ENCODE measurements around the gene TFDP2.

TFDP2 gene

DNA sequence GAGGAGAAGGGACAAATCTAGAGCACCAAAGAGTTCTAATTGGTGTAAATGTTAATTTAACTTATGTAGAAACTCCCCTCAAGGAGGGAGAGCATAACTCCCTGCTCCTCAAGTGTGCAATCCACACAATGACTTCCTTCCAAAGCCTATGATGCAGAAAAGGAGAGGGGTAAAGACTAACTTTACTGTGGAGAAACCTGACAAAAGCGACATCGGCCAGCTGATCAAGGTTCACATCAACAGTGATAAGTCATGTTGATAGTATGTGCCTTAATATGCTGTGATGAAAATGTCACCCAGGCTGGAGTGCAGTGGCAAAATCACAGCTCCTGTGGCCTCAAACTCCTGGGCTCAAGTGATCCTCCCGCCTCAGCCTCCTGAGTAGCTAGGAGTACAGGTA is 76.5 kb downstream of the TFDP2 start:
- DNase-seq (ENCODE audit: low read depth): no peak

DNA sequence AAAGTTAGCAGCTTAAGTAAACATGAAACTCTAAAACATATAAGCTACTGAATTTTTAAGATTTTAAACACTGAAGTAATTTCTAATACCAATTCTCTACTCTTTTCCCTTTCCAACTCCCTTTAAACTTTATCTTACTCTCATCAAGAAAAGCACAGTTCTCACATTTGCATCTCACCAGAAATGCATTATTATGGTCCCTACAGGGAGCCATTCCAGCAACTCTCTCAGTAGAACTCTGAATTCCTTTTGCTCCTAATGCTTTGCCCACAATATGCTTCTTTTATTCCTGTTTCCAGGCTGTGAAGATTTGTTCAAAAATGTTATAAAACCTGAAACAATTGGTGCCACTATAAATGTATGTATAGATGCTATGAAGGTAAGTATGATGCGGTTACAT is 83.4 kb downstream of the TFDP2 start:
- DNase-seq (ENCODE audit: low read depth): no peak

DNA sequence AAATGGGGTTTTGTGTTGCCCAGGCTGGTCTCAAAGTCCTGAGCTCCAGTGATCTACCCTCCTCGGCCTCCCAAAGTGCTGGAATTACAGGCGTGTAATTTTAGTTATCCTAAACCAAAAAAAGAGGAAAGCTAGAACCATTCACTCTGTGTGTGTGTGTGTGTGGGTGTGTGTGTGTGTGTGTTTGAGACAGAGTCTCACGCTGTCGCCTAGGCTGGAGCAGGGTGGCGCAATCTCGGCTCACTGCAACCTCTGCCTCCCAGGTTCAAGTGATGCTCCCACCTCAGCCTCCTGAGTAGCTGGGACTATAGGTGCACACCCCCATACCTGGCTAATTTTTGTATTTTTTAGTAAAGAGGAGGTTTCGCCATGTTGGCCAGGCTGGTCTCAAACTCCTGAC is 84.0 kb downstream of the TFDP2 start:
- DNase-seq (ENCODE audit: low read depth): no peak

DNA sequence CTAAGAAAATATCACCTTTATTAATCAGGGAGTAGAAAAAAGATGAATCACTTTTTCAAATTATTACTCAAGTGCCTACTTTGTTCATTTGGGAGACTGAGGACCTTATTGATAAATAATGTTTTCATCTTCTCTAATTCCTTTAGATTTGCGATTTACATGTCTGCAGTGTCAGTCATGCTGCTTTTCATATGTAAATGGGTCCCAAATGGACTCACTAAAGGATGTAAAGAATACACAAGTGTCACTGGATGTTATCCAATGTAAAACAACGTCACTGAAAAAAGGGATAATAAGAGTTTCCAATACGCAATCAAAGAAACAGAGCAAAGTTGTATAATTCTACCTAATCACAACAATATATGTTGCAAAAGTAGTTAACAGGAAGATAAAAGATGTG is 84.9 kb downstream of the TFDP2 start:
- DNase-seq (ENCODE audit: low read depth): no peak

DNA sequence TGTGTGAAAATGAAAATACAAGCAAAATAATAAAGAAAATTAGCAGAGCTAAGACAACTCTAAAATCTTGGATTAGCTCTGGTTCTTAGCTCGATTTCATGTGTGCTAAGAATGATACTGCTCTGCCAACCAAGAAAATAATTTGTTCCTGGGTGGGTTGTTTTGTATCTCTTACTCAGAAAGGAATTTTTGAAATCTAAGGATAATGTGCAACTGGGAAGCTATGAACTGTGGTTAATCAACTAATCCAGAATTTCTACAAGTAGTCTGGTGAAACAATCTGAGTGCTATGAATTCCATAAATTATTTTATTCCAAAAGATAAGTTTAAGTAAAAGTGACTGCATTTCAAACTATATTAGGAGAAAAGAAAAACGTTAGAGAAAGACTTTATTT is 92.0 kb downstream of the TFDP2 start:
- DNase-seq (ENCODE audit: low read depth): no peak

DNA sequence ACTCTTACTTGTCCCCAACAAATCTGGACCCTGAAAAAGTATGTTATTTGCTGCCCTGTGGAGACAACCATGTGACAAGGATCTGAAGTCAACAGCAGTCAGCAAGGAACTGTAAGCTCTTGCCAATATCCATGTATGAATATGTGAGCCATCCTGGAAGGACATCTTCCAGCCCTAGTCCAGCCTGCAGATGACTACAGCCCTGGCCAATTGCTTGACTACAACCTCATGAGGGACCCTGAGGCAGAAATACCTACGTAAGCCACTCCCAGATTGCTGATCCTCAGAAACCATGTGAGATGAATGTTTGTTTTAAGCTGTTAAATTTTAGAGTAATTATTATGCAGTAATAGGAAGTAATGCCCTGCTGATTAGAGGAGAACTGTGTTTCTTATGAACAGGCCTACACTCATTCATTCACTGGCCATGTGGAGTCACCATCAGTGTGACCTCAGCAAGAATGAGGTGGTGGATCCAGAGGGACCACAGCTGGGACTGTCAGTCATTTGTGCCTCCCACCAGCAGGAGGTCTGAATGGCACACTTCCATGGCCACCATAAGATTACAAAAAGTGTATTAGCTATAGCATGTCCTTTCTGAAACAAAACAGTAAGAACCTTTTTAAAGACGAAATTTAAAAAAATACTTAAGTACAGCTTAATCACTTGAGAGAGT is 92.6 kb downstream of the TFDP2 start:
- DNase-seq (ENCODE audit: low read depth): no peak

DNA sequence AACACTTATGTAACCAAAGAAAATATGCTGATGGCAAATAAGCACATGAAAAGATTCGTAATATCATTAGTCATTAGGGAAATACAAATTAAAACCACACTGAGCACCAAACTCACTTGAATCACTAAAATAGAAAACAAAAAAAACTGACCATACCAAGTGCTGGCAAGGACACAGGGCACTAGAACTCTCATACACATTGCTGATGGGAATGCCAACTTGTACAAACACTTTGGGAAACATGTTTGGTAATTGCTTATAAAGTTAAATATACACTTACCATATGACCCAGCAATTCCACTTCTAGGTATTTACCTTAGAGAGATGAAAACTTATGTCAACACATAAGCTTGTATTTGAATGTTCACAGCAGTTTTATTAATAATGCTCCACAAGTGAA is 95.5 kb downstream of the TFDP2 start:
- no peak for DNase-seq (ENCODE audit: low read depth)

DNA sequence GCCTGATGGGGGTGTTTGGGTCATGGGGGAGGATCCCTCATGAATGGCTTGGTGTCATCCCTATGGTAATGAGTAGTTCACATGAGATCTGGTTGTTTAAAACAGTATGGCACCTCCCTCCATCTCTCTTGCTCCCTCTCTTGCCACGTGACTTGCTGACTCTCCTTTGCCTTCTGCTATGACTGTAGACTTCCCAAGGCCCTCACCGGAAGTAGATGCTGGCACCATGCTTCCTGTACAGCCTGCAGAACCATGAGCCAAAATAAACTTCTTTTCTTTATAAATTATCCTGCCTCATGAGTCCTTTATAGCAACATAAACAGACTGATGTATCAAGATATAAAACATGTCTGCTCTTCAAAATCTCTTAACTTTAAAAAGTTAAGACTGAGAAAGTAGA is 96.1 kb downstream of the TFDP2 start:
- no peak for DNase-seq (ENCODE audit: low read depth)

DNA sequence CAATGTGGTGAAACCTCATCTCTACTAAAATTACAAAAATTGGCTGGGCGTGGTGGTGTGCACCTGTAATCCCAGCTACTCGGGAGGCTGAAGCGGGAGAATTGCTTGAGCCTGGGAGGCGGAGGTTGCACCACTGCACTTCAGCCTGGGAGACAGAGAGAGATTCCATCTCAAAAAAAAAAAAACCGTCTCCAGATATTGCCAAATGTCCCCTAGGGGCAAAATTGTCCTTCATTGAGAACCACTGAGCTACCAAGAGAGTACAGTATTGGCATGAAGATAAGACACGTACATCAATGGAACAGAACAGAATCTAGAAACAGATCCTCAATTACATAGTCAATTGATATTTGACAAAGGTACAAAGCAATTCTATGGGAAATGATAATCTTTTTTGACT is 98.0 kb downstream of the TFDP2 start:
- no peak for DNase-seq (ENCODE audit: low read depth)

DNA sequence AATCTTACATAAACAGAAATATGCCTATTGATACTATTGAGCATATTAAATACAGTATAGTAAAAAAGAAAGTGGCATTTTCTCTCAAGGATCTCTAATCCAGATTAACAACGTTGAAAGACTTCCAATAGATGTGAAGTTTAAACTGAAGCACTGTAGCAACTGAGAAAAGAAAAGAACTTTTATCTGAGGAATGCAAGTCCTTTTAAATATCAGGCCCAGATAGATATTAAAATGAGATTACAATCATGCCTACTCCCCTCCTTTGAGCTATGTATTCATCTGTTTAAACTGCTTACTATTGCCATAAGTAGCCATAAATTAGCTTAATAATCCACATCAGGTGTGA is 102.3 kb downstream of the TFDP2 start:
- DNase-seq (ENCODE audit: low read depth): no peak

DNA sequence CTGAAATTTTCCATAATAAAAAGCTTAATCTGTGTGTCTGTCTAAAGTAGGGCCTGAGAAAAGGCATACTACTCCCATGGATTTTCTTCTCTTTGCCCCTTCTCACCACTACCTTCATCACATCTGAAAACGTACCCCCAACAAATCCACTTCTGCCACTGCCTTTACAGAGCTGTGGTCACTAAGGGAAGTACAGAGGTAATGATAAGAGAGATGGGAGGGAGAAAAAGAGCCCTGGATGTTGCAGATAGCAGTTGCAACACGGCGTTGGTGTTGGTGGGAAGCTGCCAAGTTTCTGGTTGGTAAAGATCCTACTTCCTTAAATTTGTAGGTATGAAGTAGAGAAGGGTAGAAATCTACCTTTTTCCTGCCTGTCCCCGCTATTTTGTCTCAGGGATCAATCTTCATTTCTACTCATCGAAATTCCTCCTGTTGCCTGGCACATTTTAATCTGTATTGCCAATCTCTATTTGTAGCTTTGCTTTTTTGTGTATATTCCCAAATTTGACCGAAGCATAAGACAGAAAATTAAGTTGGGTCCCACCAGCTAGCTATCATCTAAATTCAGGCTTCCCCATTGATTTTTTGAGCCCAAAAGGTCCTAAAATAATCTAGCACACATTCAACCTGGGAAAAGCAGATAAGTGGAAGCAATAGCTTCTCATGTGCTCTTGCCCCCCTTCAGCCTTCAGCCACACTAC is 102.9 kb downstream of the TFDP2 start:
- no peak for DNase-seq (ENCODE audit: low read depth)

DNA sequence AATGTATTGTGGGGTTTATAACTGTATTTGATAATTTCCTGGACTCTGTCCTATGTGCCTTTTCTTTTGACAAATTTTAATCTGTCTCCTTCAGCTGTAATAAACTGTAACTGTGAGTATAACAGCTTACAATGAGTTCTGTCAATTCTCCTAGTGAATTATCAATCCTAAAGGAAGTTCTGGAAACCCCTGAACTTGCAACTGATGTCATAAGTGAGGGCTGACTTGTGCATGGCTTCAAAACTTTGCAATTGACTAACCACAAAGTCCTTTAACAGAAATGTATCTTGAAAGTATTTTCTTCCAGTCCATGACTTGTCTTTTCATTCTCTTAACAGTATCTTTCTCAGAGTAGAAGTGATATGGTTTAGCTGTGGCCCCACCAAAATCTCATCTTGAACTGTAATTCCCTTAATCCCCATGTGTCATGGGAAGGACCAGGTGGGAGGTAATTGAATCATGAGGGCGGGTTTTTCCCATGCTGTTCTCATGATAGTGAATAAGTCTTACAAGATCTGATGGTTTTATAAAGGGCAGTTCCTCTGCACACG is 108.3 kb downstream of the TFDP2 start:
- no peak for DNase-seq (ENCODE audit: low read depth)

DNA sequence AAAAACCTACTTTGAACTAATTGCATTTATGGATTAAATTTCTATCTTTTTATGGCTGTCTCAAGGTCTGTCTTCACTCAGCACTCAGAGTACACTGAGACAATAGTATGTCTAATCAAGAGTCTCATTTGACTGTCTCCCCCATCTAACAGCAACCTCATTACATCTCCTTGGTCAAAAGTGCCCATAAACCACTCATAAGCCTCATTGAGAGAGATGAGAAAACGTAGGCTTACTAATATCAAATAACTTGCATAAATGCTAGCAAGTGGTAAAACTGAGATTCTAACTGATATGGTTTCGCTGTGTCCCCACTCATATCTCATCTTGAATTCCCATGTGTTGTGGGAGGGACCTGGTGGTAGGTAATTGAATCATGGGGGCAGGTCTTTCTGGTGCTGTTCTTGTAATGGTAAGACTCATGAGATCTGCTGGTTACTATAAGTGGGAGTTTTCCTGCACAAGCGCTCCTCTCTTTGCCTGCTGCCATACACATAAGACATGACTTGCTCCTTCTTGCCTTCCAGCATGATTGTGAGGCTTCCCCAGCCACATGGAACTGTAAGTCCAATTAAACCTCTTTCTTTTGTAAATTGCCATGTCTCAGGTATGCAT is 113.9 kb downstream of the TFDP2 start:
- DNase-seq (ENCODE audit: low read depth): no peak

DNA sequence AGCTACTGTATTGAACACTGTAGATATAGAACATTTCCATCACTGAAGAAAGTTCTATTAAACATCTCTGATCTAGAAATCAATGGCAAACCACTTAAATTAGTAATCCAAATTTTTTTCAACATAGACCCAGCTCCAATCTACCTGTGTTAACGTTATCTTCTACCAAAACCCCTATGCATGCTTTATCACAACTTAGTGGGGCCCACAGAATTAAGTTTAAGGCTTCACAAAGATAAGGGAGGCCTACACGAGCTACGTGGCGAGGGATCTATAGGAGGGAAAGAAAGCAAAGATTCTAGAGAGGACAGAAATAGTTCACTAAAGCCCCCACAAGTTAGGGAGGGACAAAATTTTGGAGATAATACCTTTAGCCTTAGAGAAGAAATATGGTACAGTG is 116.1 kb downstream of the TFDP2 start:
- DNase-seq (ENCODE audit: low read depth): no peak

DNA sequence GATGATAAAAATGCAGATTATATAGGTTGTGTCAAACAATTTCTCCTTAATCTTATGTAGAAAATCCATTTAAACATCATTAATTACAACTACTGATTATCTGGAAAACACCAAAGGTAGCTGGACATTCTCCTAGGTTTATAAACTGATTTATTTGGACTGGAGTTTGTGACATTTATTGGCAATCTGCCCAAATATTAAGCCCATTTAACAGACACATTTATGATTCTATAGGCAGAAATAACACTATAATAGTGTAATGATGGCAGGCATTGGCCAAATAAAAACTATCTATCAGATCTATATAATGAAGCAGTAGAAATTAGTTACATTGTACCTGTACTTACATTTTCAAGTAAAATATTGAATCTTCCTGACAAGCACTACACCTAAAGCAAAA is 117.8 kb downstream of the TFDP2 start:
- DNase-seq (ENCODE audit: low read depth): no peak

DNA sequence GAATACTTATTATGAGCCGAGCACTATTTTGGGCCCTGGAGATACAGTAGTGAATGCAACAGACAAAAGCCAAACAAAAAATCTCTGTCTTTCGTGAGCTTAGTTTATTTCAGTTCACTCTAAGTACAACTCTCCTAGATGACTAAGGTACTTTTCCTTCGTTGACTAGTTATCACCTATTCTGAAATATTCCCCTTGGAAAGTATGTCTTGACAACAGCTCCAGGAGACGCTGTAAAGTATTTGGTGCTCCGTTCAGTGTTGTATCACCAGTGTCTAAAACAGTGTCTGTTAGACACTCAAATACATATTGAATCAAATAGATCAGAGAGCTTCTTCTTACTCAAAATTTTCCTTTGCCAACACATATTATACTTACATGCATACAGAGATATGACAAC is 119.6 kb downstream of the TFDP2 start:
- DNase-seq (ENCODE audit: low read depth): no peak

DNA sequence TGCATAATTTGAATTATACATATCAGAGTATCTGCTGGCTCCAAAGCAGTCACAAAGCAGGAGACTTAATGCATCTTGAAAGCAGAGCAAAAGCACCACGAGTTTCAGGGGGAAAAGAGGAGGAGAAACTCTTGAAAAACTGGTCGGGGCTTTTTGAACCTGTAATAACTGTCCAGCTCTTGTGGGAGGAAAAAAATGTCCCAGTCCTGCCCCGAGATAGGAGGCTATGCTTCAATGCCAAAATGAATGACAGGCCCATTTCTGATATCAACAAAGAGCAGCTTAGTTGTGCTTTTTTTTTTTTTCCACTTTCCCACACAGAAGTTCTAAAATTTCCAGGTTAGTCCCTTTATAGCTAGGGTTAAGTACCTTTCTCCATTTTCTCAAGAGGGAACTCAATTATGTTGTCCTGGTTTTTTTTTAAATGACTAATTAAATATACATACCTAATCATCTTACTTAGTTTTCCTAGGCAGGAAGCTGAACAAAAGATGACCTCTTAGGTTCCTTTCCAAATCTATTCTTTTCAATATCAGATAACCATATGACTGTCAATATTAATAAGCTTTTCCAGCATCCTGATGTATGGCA is 120.2 kb downstream of the TFDP2 start:
- DNase-seq (ENCODE audit: low read depth): no peak

DNA sequence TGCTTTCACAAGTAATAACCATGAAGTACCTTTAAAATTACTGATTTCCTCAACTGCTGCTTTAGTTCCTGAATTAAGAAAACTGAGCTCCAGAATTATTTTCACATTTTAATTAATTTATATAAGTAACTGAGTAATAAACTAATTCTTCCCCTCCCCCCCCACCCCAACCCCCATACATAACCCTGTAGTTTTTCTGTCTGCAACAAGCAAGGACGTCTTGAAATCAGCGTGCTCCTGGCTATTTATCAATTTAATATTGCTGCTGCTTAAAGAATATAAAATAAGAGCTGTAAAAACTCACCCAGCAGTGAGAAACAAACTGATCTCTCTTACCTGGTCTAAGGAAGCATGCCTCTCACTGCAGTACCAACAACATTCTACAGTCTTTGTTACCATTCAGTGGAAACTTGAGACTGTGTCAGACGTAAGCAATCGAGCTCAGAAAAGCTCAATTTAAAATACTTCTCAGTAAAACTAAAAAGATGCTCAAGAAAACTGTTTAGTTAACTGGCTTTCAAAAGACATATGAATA is 121.0 kb downstream of the TFDP2 start:
- no peak for DNase-seq (ENCODE audit: low read depth)

DNA sequence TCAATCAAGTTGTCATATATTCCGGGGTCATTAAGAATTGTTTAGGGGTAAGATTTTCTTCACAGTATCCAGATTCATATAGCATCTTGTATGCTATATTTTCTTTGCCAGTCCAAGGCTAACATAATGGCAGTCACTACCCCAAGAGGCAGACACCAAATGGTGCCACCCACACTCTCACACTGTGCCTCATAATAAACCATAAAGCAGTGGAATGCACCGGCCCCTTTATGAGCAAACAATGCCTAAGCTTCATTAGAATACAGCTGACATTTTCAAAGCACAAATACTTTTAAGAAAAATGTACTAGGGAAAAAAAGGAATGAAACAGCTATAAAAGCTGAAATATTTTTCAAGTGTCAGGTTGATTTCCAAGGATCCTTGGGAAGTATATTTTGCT is 121.6 kb downstream of the TFDP2 start:
- DNase-seq (ENCODE audit: low read depth): no peak

DNA sequence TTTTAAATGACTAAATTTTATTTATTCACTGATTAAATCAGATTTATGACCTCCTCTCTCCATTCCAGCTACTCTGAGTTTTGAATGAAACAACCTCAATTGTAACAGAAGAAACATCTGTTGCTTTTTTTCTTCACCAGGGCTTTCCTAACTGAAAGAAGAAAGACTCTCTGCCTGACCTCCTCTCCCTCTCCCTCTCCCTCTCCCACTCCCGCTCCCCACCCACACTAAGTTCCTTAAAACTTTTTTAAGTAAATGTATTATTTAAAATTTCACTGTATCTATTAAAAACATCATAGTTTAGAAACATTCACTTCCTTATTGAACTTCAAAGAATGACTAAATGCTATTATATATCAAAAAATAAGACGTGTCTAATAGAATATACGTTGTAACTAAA is 122.0 kb downstream of the TFDP2 start:
- DNase-seq (ENCODE audit: low read depth): no peak

DNA sequence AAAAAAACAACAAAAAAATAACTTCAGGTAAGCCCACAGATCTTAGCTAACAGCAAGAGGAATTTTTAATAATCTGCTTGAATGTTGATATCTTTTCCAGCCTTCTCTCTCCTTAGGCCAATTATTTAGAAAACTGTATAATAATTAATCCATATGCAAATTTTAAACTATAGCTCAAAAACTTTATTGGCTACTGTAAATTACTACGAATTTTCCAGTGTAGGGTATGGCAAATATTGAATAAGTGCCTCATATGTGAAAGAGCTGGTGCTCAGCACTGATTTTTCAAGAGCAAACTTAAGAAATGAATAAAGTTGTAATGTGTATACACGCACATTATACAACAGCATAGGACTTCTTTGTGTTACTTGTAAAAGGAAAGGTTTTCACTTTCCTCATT is 123.0 kb downstream of the TFDP2 start:
- no peak for DNase-seq (ENCODE audit: low read depth)

DNA sequence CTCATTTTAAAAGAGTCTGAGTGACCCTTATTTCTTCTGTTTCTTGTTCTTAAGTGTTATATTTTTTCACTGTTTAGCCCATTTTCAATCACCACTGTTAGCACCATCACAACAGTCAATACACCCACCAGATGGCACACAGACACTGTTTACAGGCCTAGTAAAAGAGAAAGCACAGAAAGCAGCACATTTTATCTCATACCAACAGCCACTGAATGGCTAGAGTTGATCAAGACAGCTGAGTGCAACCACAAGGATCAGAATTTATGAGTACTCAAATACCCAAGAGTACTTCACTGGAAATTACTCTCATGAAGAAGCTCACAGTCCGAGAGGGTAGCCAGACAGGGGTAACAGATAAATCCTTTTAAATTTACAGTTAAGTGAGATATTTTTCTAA is 127.0 kb downstream of the TFDP2 start:
- no peak for DNase-seq (ENCODE audit: low read depth)

DNA sequence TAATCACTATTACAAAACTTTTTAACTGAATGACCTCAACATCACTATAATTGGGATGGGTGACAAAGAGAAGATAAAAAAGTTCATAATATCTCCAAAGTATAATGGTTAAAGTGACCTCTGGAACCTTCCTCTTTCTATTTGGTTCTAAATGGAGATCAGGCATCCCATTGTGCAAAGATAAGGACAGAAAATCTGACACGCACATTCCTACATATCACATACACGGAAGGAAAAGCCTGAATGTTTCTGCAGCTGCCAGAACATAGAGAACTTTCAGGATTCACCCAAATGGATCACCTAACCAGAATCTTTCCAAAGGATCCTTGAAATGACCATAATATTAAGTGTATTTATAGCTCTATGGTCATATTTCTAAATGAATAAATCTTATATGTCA is 128.2 kb downstream of the TFDP2 start:
- DNase-seq (ENCODE audit: low read depth): no peak

Data from stimulated activated CD8-positive, alpha-beta memory T cell treated with anti-CD3 and anti-CD28 coated beads, Interleukin-12 subunit alpha, Interleukin-12 subunit beta, amount 100 ng/mL, for 4 hours (primary cell).